Right cardiac atrium (tissue), 5 donors: ENCODE results near the gene PUSL1. TPM values are rescaled to one million over a fixed set of nuclear protein-coding genes. Genes with fewer than 3 reads are reported as not detected.

ENCODE experiments used
- ATAC-seq, 2 donors: fragments of 200-7000 bp; cut with Tn5 transposase; one replicate each; pipeline versions ENCODE4 v1.8.0 to v1.9.1; 2020; ENCODE audit warnings: moderate library complexity in 2 of 2, mild to moderate bottlenecking in 1 of 2
- DNase-seq, 3 donors: peaks; one replicate each; pipeline ENCODE4 v3.0.0-alpha.2; 2020
- H3K27ac ChIP-seq: one replicate; pipeline ENCODE4 v1.5.1; 2013; ENCODE audit warnings: mild to moderate bottlenecking, low read length, control low read depth, moderate library complexity
- H3K27me3 ChIP-seq: one replicate; pipeline ENCODE4 v1.6.1; 2013; ENCODE audit not compliant: control insufficient read depth, insufficient read depth
- H3K4me1 ChIP-seq: one replicate; pipeline ENCODE4 v1.6.1; 2013; ENCODE audit warnings: low read length; ENCODE audit not compliant: control insufficient read depth, insufficient read depth
- H3K4me3 ChIP-seq: one replicate; pipeline ENCODE4 v1.5.1; 2013; ENCODE audit warnings: low read length, control low read depth
- H3K9me3 ChIP-seq: one replicate; pipeline ENCODE4 v1.6.1; 2013; ENCODE audit warnings: low read length; ENCODE audit not compliant: control insufficient read depth
- WGBS: extraction: QIAGEN DNeasy Blood & Tissue Kit; methylation state at CpG from one replicate; pipeline ENCODE4 v1.1.7; 2013; 5-methylcytosine and 5-hydroxymethylcytosine counted together
- intact Hi-C, 4 donors: fragments of 100-400 bp; cut with DNase I; formaldehyde crosslinking; loops; one replicate each; pipeline versions ENCODE4 v1.11.0 to v1.14.0; 2022 to 2023
- polyA plus RNA-seq: library from polyadenylated mRNA; stranded (reverse); fragments of 200-250 nt; gene quantifications from one replicate; pipeline ENCODE4 v1.2.3, GENCODE V29; 2013
- total RNA-seq, 4 donors: library from RNA; stranded (reverse); fragmentation: NEBNext Ultra II Directional; extraction: Animal tissue kit (Norgen Biotek cat#: 25700); gene quantifications; one replicate each; pipeline ENCODE4 v1.2.1, GENCODE V29; 2021
- donor health status: healthy with polysubstance abuse.
- donor health status: DM: no; HTN: yes; CAD: no.
- donor health status: DM: no; HTN: no; CAD: no.
- donor health status: DM: no; HTN: yes; CAD: no; lungs with severe emphysema.
- donor health status: DM: yes; HTN: yes; CAD: no.

PUSL1 gene
- total and polyA plus RNA-seq, 5 donors = 11.3 to 14.1 (median 13.1) TPM

DNA sequence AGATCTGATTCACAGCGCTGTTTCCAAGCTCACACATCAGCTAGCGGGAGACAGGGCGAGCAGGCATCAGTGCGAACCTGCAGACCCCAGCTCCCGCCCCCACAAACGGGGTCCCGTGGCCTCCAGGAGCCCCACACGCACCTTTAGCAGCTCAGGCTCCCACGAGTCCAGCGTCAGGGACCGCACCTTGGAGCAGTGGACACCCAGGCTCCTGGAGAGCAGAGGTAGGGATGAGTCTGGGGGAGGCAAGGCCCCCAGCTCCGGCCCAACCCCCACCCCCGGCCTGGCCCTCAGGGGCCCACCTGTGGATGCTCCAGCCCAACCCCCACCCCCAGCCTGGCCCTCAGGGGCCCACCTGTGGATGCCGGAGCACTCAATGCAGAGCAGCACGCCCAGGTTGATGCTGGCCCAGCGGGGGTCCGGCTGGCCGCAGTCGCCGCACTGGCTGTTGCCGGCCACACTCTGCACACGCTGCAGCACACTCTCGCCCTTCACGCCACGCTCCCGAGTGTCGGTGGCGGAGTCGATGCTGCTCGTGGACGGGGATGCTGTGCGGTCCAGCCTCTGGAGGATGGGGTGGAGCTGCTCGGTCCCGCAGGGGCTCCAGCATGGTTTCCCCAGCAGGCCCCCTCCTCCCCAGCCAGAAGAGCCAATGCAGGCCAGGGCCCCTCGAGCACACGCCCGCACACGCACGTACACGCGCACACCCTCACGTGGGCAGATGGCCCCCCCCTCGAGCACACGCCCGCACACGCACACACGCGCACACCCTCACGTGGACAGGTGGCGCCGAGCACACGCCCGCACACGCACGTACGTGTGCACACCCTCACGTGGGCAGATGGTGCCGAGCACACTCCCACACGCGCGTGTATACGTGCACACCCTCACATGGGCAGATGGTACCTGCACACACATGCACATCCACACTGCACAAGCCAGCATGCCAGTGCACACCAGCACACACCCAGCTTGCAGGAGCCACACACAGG lies 12.0 kb upstream of the PUSL1 start:
- intact Hi-C loops = loop anchor here in 1 of 4 donors (10.0 kb wide), 1 partner anchor 172 kb away; no protein-coding TSS in a partner anchor
- Histone ChIP-seq H3K4me3 (no peak overlapping the region), H3K4me1 (no peaks in the 10 kb centered on the region), H3K27ac (no peak overlapping the region), H3K9me3 (no peaks in the 10 kb centered on the region), H3K27me3 (no peaks in the 10 kb centered on the region)
- WGBS = 95% methylated on average over 62 of the region's 62 CpGs
- DNase-seq (no peak), ATAC-seq (no peak)

- no peak for ATAC-seq
- H3K27me3 ChIP-seq = no peaks in the 10 kb centered on the region
- H3K4me1 ChIP-seq = no peaks in the 10 kb centered on the region
- H3K27ac ChIP-seq = no peak overlapping the region
- DNase-seq = no peak
- intact Hi-C loops = loop anchor here in 1 of 4 donors (10.0 kb wide), 1 partner anchor 173 kb away; no protein-coding TSS in a partner anchor
- WGBS = 92% methylated on average over 31 of the region's 31 CpGs
- H3K9me3 ChIP-seq = no peaks in the 10 kb centered on the region
- H3K4me3 ChIP-seq = no peak overlapping the region
These were observed 10.5 kb upstream of the PUSL1 start for GRCh38 chr1:1297802-1298424.

- DNase-seq (no peak), ATAC-seq (no peak)
- H3K4me3 ChIP-seq = no peak overlapping the region
- H3K4me1 ChIP-seq = no peaks in the 10 kb centered on the region
- WGBS = 57% methylated on average over 30 of the region's 30 CpGs
- no peak overlapping the region for H3K27ac ChIP-seq
- H3K9me3 ChIP-seq = no peaks in the 10 kb centered on the region
- intact Hi-C loops = loop anchor here in 1 of 4 donors (10.0 kb wide), 1 partner anchor 174 kb away; no protein-coding TSS in a partner anchor
- no peaks in the 10 kb centered on the region for H3K27me3 ChIP-seq
These were observed 9.3 kb upstream of the PUSL1 start for GRCh38 chr1:1298861-1299685.

GRCh38 chr1:1299686-1300351 lies 8.6 kb upstream of the PUSL1 start:
- 88% methylated on average over 22 of the region's 22 CpGs for WGBS
- intact Hi-C loops = loop anchor here in 1 of 4 donors (10.0 kb wide), 1 partner anchor 175 kb away; no protein-coding TSS in a partner anchor
- H3K4me1 ChIP-seq = no peaks in the 10 kb centered on the region
- ATAC-seq (no peak), DNase-seq (peak in 1 of 3 donors; percentile 49)
- H3K27me3 ChIP-seq = no peaks in the 10 kb centered on the region
- H3K9me3 ChIP-seq = no peaks in the 10 kb centered on the region
- no peak overlapping the region for H3K4me3 ChIP-seq
- H3K27ac ChIP-seq = no peak overlapping the region

DNA sequence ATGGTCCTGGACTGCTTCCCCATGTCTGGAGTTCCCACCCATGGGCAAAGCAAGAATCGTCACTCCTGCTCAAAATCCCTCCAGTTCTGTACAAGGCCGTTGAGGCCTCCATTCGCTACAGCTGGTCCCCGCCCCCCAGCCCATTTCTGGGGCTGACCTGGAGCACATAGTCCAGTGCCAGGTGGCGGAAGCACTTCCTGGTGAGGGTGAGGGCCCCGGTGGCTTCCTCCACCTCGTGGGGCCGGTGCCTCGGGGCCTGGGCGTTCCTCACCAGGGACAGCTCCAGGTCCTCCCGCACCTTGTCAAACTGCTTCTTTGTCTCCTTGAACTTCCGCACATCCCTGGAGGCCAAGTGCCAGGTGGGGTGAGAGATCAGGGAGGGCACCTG lies 8.1 kb upstream of the PUSL1 start:
- no peaks in the 10 kb centered on the region for H3K9me3 ChIP-seq
- H3K27me3 ChIP-seq = no peaks in the 10 kb centered on the region
- no peaks in the 10 kb centered on the region for H3K4me1 ChIP-seq
- H3K27ac ChIP-seq = no peak overlapping the region
- ATAC-seq (no peak), DNase-seq (peak in 1 of 3 donors; percentile 37)
- no peak overlapping the region for H3K4me3 ChIP-seq
- intact Hi-C loops = no loop called here
- WGBS = 89% methylated on average over 12 of the region's 12 CpGs

- Histone ChIP-seq H3K9me3 (no peaks in the 10 kb centered on the region), H3K4me3 (no peak overlapping the region), H3K4me1 (peaks cover 5% of the 10 kb centered on the region), H3K27me3 (no peaks in the 10 kb centered on the region), H3K27ac (no peak overlapping the region)
- intact Hi-C loops = no loop called here
- 90% methylated on average over 9 of the region's 9 CpGs for WGBS
- ATAC-seq (no peak), DNase-seq (no peak)
These were observed 6.4 kb upstream of the PUSL1 start for GRCh38 chr1:1302006-1302430.

DNA sequence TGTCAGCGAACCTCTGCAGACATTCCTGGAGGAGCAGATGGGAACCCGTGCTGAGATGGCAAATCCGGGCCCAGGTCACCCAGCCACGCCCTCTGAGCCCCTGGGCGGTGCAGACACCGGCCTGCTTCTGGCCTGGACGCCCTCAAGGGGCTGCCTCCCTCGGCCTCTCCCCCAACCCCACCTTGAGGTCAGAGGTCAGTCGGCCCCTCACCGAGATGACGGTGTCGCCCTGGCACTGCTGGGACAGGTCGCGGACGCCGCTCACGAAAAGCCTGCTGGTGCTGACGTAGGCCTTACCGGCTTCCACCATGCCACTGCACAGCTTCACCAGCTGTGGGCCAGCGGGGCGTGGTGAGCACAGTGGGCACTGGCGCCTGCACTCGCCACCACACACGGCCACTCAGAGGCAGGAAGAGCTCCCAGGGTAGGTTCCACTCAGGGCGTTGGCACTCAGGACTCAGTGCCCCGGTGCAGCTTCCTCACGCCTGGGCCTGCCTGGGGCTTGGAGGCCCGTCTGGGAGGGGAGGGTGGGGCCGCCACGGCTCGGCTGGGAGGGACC lies 5.4 kb upstream of the PUSL1 start:
- peaks cover 5% of the 10 kb centered on the region for H3K4me1 ChIP-seq
- DNase-seq = no peak
- H3K4me3 ChIP-seq = no peak overlapping the region
- no peaks in the 10 kb centered on the region for H3K9me3 ChIP-seq
- H3K27ac ChIP-seq = no peak overlapping the region
- ATAC-seq = no peak
- 78% methylated on average over 31 of the region's 31 CpGs for WGBS
- intact Hi-C loops = no loop called here
- H3K27me3 ChIP-seq = no peaks in the 10 kb centered on the region

GRCh38 chr1:1303736-1304135 lies 4.7 kb upstream of the PUSL1 start:
- Histone ChIP-seq H3K9me3 (no peaks in the 10 kb centered on the region), H3K4me3 (no peak overlapping the region), H3K4me1 (peaks cover 5% of the 10 kb centered on the region), H3K27me3 (no peaks in the 10 kb centered on the region), H3K27ac (no peak overlapping the region)
- ATAC-seq (no peak), DNase-seq (no peak)
- 74% methylated on average over 13 of the region's 13 CpGs for WGBS
- intact Hi-C loops = no loop called here

- WGBS = 25% methylated on average over 29 of the region's 29 CpGs
- ATAC-seq = peak; percentile 2 to 9
These were observed 3.8 kb upstream of the PUSL1 start for GRCh38 chr1:1304331-1305299.

More at GRCh38 chr1:1304331-1305299, 3.8 kb upstream of the PUSL1 start:
- peak overlapping the region; percentile 2 for H3K4me3 ChIP-seq
- H3K9me3 ChIP-seq = no peaks in the 10 kb centered on the region
- H3K27me3 ChIP-seq = no peaks in the 10 kb centered on the region
- DNase-seq = peak; percentile 79 to 92 (median 92)
- intact Hi-C loops = no loop called here
- peaks cover 5% of the 10 kb centered on the region for H3K4me1 ChIP-seq
- peak overlapping the region; percentile 9 for H3K27ac ChIP-seq
